Epithelial cell of esophagus (primary cell): Measurements from ENCODE around the gene GPR135.
A peak's percentile ranks its signal among the peaks of the same experiment; 100 is the strongest.

Experiments
- DNase-seq: peaks from one replicate; pipeline ENCODE4 v3.0.0; 2010; ENCODE audit warnings: low read depth
- H3K4me3 ChIP-seq: 2 replicates; pipeline ENCODE4 v1.5.1; 2011; ENCODE audit warnings: mild to moderate bottlenecking, low read length, control low read depth
- TF ChIP-seq, protein P1 (sequence below): IDR thresholded peaks from 2 replicates; pipeline ENCODE4 v1.5.1; 2011; ENCODE audit warnings: low read depth, mild to moderate bottlenecking, low read length, control low read depth, inconsistent platforms; ENCODE audit not compliant: insufficient read depth; ENCODE audit errors: missing control alignments

Gene GPR135

DNA sequence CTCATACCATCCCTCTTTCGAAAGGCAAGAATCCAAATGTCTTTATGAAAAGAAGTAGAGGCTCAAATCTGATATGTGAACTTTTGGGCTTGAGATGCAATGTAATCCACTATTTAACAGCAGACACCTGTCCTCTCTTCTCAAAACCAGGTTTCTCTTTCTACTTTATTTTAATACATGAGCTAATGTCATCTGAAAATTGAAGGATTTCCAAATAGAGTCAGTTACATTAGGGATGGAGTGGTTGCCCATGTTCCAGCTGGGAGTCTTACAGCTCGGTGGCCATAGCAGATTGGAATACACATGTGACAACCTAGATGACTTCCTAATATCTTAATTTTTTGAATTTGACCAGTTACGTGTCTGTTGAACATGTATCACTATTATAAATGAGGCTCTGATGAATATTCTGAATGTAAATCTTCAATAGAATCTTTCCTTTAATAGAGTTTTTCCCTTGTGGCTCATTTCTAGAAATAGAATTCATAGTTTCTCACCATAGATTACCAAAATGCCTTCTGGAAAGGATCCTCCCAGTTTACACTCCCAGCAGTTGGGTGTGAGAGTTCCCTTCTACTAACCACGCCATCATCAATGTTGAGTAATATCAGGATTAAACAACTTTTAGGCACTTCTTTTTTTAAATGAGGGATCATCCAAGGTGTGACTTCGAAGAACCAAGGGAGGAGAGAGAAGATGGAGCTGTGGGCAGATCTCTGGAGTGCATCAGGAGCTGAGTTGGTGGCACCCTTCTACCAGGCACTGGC lies 49.2 kb downstream of the GPR135 start:
- DNase-seq: peak; percentile 60
- TF ChIP-seq, protein P1, sequence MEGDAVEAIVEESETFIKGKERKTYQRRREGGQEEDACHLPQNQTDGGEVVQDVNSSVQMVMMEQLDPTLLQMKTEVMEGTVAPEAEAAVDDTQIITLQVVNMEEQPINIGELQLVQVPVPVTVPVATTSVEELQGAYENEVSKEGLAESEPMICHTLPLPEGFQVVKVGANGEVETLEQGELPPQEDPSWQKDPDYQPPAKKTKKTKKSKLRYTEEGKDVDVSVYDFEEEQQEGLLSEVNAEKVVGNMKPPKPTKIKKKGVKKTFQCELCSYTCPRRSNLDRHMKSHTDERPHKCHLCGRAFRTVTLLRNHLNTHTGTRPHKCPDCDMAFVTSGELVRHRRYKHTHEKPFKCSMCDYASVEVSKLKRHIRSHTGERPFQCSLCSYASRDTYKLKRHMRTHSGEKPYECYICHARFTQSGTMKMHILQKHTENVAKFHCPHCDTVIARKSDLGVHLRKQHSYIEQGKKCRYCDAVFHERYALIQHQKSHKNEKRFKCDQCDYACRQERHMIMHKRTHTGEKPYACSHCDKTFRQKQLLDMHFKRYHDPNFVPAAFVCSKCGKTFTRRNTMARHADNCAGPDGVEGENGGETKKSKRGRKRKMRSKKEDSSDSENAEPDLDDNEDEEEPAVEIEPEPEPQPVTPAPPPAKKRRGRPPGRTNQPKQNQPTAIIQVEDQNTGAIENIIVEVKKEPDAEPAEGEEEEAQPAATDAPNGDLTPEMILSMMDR: no peak
- no peak overlapping the region for H3K4me3 ChIP-seq
